DOHH2 (cell line): ENCODE results near the gene BBOF1.

Experiments used
- H3F3A ChIP-seq: fragments of 200-600 bp; sonication (generic), shearing (Covaris generic); 2 replicates; pipeline ENCODE4 v1.6.0; 2016; ENCODE audit warnings: antibody characterized with exemption, mild to moderate bottlenecking; ENCODE audit not compliant: control insufficient read depth, insufficient read depth
- H3K27ac ChIP-seq: fragments of 200-600 bp; sonication (generic); 2 replicates; pipeline ENCODE4 v1.5.1; 2014; ENCODE audit warnings: low read depth, mild to moderate bottlenecking, low read length, moderate library complexity
- H3K27me3 ChIP-seq: fragments of 200-600 bp; sonication (generic); 2 replicates; pipeline ENCODE4 v1.6.1; 2014; ENCODE audit warnings: mild to moderate bottlenecking, low read length, mixed read lengths; ENCODE audit not compliant: control insufficient read depth
- H3K36me3 ChIP-seq: fragments of 200-600 bp; sonication (generic); 2 replicates; pipeline ENCODE4 v1.6.1; 2014; ENCODE audit warnings: mild to moderate bottlenecking, low read length, moderate library complexity, mixed read lengths; ENCODE audit not compliant: control insufficient read depth
- H3K4me1 ChIP-seq: fragments of 200-600 bp; sonication (generic); 2 replicates; pipeline ENCODE4 v1.6.1; 2014; ENCODE audit warnings: mild to moderate bottlenecking, low read length, mixed read lengths; ENCODE audit not compliant: control insufficient read depth
- H3K4me2 ChIP-seq: fragments of 200-600 bp; sonication (generic); 2 replicates; pipeline ENCODE4 v1.6.0; 2014; ENCODE audit warnings: mild to moderate bottlenecking, low read length, moderate library complexity
- H3K4me3 ChIP-seq: fragments of 200-600 bp; sonication (generic); 2 replicates; pipeline ENCODE4 v1.5.1; 2014; ENCODE audit warnings: mild to moderate bottlenecking, low read length, mixed read lengths
- H3K79me2 ChIP-seq: fragments of 200-600 bp; sonication (generic); 2 replicates; pipeline ENCODE4 v1.6.1; 2014; ENCODE audit warnings: mild to moderate bottlenecking, low read length, mixed read lengths; ENCODE audit not compliant: control insufficient read depth
- H3K9me2 ChIP-seq: fragments of 200-600 bp; sonication (generic); replicated peaks from 2 replicates; pipeline ENCODE4 v1.6.1; 2014; ENCODE audit warnings: mild to moderate bottlenecking, low read length, mixed read lengths; ENCODE audit not compliant: control insufficient read depth
- H3K9me3 ChIP-seq: fragments of 200-600 bp; sonication (generic); 2 replicates; pipeline ENCODE4 v1.6.1; 2014; ENCODE audit warnings: antibody characterized with exemption, low read length, mixed read lengths; ENCODE audit not compliant: control insufficient read depth, insufficient read depth
- H4K20me1 ChIP-seq: fragments of 200-600 bp; sonication (generic); 2 replicates; pipeline ENCODE4 v1.6.0; 2014; ENCODE audit warnings: low read depth, mild to moderate bottlenecking, antibody characterized with exemption, low read length, moderate library complexity; ENCODE audit not compliant: control insufficient read depth, insufficient read depth
- CTCF ChIP-seq: fragments of 200-600 bp; sonication (generic); IDR thresholded peaks from one replicate; pipeline ENCODE4 v1.5.1; 2014; ENCODE audit warnings: antibody characterized with exemption, mild to moderate bottlenecking, low read depth, low read length; ENCODE audit not compliant: poor library complexity, severe bottlenecking
- EZH2phosphoT487 ChIP-seq: fragments of 200-600 bp; sonication (generic); IDR thresholded peaks from 2 replicates; pipeline ENCODE4 v1.6.1; 2017; ENCODE audit warnings: borderline replicate concordance, mild to moderate bottlenecking, antibody characterized with exemption, low read length, moderate library complexity, mixed read lengths

Gene BBOF1

GRCh38 chr14:73995977-73996378 is 23.2 kb upstream of the BBOF1 start:
- H3K9me2 ChIP-seq = no peaks in the 10 kb centered on the region
- no peaks in the 10 kb centered on the region for H3K9me3 ChIP-seq
- no peaks in the 10 kb centered on the region for H3F3A ChIP-seq
- H3K79me2 ChIP-seq = no peaks in the 10 kb centered on the region
- H3K27me3 ChIP-seq = no peaks in the 10 kb centered on the region
- peaks cover 12% of the 10 kb centered on the region for H3K36me3 ChIP-seq
- peaks cover 20% of the 10 kb centered on the region for H3K4me1 ChIP-seq
- H3K27ac ChIP-seq = no peak overlapping the region
- H3K4me2 ChIP-seq = peak overlapping the region; percentile 55; the same call in 1 of the 2 replicates
- no peaks in the 10 kb centered on the region for H4K20me1 ChIP-seq
- no peak overlapping the region for H3K4me3 ChIP-seq
- TF ChIP-seq CTCF = no peak

- no peak overlapping the region for H3K4me3 ChIP-seq
- H3K9me3 ChIP-seq = no peaks in the 10 kb centered on the region
- no peak overlapping the region for H3K27ac ChIP-seq
- no peaks in the 10 kb centered on the region for H3K79me2 ChIP-seq
- H3K4me2 ChIP-seq = no peak overlapping the region
- H3K9me2 ChIP-seq = no peaks in the 10 kb centered on the region
- peaks cover 20% of the 10 kb centered on the region for H3K4me1 ChIP-seq
- H3K27me3 ChIP-seq = no peaks in the 10 kb centered on the region
- H4K20me1 ChIP-seq = no peaks in the 10 kb centered on the region
- TF ChIP-seq EZH2phosphoT487 = no peak
- H3K36me3 ChIP-seq = peaks cover 12% of the 10 kb centered on the region
- no peaks in the 10 kb centered on the region for H3F3A ChIP-seq
These were observed 22.4 kb upstream of the BBOF1 start for GRCh38 chr14:73996731-73997107.

GRCh38 chr14:73997108-73997943 is 21.8 kb upstream of the BBOF1 start:
- Histone ChIP-seq H3F3A (no peaks in the 10 kb centered on the region), H3K4me2 (no peak overlapping the region), H3K27ac (no peak overlapping the region), H3K9me2 (no peaks in the 10 kb centered on the region), H3K4me3 (no peak overlapping the region), H3K27me3 (no peaks in the 10 kb centered on the region), H3K79me2 (no peaks in the 10 kb centered on the region), H3K9me3 (no peaks in the 10 kb centered on the region), H3K36me3 (peaks cover 12% of the 10 kb centered on the region), H4K20me1 (no peaks in the 10 kb centered on the region), H3K4me1 (peaks cover 20% of the 10 kb centered on the region)
- TF ChIP-seq EZH2phosphoT487 = no peak
- TF ChIP-seq CTCF = no peak

GRCh38 chr14:73997944-73998447 is 21.2 kb upstream of the BBOF1 start:
- TF ChIP-seq CTCF = no peak
- Histone ChIP-seq H3K9me3 (no peaks in the 10 kb centered on the region), H3K4me3 (no peak overlapping the region), H4K20me1 (no peaks in the 10 kb centered on the region), H3K9me2 (no peaks in the 10 kb centered on the region), H3K27me3 (no peaks in the 10 kb centered on the region), H3K36me3 (peaks cover 12% of the 10 kb centered on the region), H3K27ac (no peak overlapping the region), H3K4me2 (no peak overlapping the region), H3F3A (no peaks in the 10 kb centered on the region), H3K79me2 (no peaks in the 10 kb centered on the region), H3K4me1 (peaks cover 20% of the 10 kb centered on the region)
